ENCODE measurements around the gene CDRT15. TPM values are rescaled to one million over a fixed set of nuclear protein-coding genes. Genes with fewer than 3 reads are reported as not detected.
"Not testable (repeated sequence)": the region's sequence is repeated elsewhere in the genome, so short reads cannot be mapped to it uniquely, and the experiment has no call there.

The CDRT15 gene
- total RNA-seq (2021), result not detected in 3 replicates
- Bru-seq, nascent RNA, result not detected
- long read RNA-seq, experiment 1, result 0 reads
- long read RNA-seq, experiment 2, result 0 reads
- long read RNA-seq, experiment 3, result 0 reads

- H3K4me1 Mint-ChIP-seq; H3K36me3 Mint-ChIP-seq; DNase-seq (ENCODE audit: low spot score); H3K4me3 Mint-ChIP-seq; CTCF ChIA-PET; H3K27ac Mint-ChIP-seq; POLR2A ChIA-PET; H3K27me3 Mint-ChIP-seq (ENCODE audit: low read depth); H3K9me3 Mint-ChIP-seq; ATAC-seq: not testable (repeated sequence)
These were observed at the start of gene CDRT15 for GRCh38 chr17:14236762-14237161. CDRT15 (minus strand) TSS chr17:14236862; CDS start chr17:14236833, 29 bp downstream.

GRCh38 chr17:14282726-14283125 lies 46.1 kb upstream of the CDRT15 start:
- no peak for TF ChIP-seq EMX1 (CRISPR knock-in tag; IDR thresholded peaks at IDR 0.05)

GRCh38 chr17:14281530-14281929 lies 44.9 kb upstream of the CDRT15 start:
- ATAC-seq (no peak), DNase-seq (ENCODE audit: low spot score) (no peak)
- TF ChIP-seq, protein P1, sequence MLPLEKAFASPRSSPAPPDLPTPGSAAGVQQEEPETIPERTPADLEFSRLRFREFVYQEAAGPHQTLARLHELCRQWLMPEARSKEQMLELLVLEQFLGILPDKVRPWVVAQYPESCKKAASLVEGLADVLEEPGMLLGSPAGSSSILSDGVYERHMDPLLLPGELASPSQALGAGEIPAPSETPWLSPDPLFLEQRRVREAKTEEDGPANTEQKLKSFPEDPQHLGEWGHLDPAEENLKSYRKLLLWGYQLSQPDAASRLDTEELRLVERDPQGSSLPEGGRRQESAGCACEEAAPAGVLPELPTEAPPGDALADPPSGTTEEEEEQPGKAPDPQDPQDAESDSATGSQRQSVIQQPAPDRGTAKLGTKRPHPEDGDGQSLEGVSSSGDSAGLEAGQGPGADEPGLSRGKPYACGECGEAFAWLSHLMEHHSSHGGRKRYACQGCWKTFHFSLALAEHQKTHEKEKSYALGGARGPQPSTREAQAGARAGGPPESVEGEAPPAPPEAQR (CRISPR knock-in tag; IDR thresholded peaks at IDR 0.05), result no peak
- no peak for TF ChIP-seq MYBL2 (CRISPR knock-in tag; IDR thresholded peaks at IDR 0.05)
- TF ChIP-seq TP53 (CRISPR knock-in tag; IDR thresholded peaks at IDR 0.05), result no peak
- TF ChIP-seq, protein P2, sequence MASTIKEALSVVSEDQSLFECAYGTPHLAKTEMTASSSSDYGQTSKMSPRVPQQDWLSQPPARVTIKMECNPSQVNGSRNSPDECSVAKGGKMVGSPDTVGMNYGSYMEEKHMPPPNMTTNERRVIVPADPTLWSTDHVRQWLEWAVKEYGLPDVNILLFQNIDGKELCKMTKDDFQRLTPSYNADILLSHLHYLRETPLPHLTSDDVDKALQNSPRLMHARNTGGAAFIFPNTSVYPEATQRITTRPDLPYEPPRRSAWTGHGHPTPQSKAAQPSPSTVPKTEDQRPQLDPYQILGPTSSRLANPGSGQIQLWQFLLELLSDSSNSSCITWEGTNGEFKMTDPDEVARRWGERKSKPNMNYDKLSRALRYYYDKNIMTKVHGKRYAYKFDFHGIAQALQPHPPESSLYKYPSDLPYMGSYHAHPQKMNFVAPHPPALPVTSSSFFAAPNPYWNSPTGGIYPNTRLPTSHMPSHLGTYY (CRISPR knock-in tag; IDR thresholded peaks at IDR 0.05), result no peak
- TF ChIP-seq ZNF512 (CRISPR knock-in tag; IDR thresholded peaks at IDR 0.05; ENCODE audit: borderline replicate concordance), result no peak
- no peak for TF ChIP-seq GRHL2 (CRISPR knock-in tag; IDR thresholded peaks at IDR 0.05; ENCODE audit: insufficient replicate concordance, severe bottlenecking)
- CTCF ChIA-PET, result no interaction called here
- H3K27me3 Mint-ChIP-seq (ENCODE audit: low read depth), result no peaks in the 10 kb centered on the region
- H3K4me3 Mint-ChIP-seq, result no peak overlapping the region
- POLR2A ChIA-PET, result no interaction called here
- no peaks in the 10 kb centered on the region for H3K36me3 Mint-ChIP-seq
- no peak overlapping the region for H3K27ac Mint-ChIP-seq
- 0 out of 2 replicates have a peak, but pooled peaks cover 2% of the 10 kb centered on the region for H3K4me1 Mint-ChIP-seq
- no peaks in the 10 kb centered on the region for H3K9me3 Mint-ChIP-seq

More at GRCh38 chr17:14282726-14283125, 46.1 kb upstream of the CDRT15 start:
- Mint-ChIP-seq H3K27me3 (ENCODE audit: low read depth) (no peaks in the 10 kb centered on the region), H3K27ac (no peak overlapping the region), H3K36me3 (no peaks in the 10 kb centered on the region), H3K9me3 (no peaks in the 10 kb centered on the region), H3K4me3 (no peak overlapping the region), H3K4me1 (0 out of 2 replicates have a peak, but pooled peaks cover 2% of the 10 kb centered on the region)
- ChIA-PET CTCF (no interaction called here), POLR2A (no interaction called here)
- no peak for DNase-seq (ENCODE audit: low spot score)
- ATAC-seq, result no peak

GRCh38 chr17:14276535-14277250 lies 40.0 kb upstream of the CDRT15 start:
- Mint-ChIP-seq H3K36me3 (no peaks in the 10 kb centered on the region), H3K9me3 (peaks cover 14% of the 10 kb centered on the region), H3K27ac (no peak overlapping the region), H3K4me1 (no peaks in the 10 kb centered on the region), H3K27me3 (ENCODE audit: low read depth) (no peaks in the 10 kb centered on the region), H3K4me3 (no peak overlapping the region)
- no peak for DNase-seq (ENCODE audit: low spot score)
- TF ChIP-seq FOXJ3 (CRISPR knock-in tag; IDR thresholded peaks at IDR 0.05; ENCODE audit: borderline replicate concordance), result no peak
- TF ChIP-seq ZNF263 (CRISPR knock-in tag; IDR thresholded peaks at IDR 0.05; ENCODE audit: low read depth), result no peak
- TF ChIP-seq NFYB (CRISPR knock-in tag; conservative IDR thresholded peaks at IDR 0.05; ENCODE audit: low read depth), result no peak
- no peak for TF ChIP-seq EMX1 (CRISPR knock-in tag; IDR thresholded peaks at IDR 0.05)
- TF ChIP-seq PRRX2 (CRISPR knock-in tag; IDR thresholded peaks at IDR 0.05), result no peak
- no peak for TF ChIP-seq SOX15 (CRISPR knock-in tag; IDR thresholded peaks at IDR 0.05)
- TF ChIP-seq, protein P3, sequence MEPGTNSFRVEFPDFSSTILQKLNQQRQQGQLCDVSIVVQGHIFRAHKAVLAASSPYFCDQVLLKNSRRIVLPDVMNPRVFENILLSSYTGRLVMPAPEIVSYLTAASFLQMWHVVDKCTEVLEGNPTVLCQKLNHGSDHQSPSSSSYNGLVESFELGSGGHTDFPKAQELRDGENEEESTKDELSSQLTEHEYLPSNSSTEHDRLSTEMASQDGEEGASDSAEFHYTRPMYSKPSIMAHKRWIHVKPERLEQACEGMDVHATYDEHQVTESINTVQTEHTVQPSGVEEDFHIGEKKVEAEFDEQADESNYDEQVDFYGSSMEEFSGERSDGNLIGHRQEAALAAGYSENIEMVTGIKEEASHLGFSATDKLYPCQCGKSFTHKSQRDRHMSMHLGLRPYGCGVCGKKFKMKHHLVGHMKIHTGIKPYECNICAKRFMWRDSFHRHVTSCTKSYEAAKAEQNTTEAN (CRISPR knock-in tag; IDR thresholded peaks at IDR 0.05), result no peak
- TF ChIP-seq SMAD3 (CRISPR knock-in tag; IDR thresholded peaks at IDR 0.05; ENCODE audit: borderline replicate concordance), result no peak
- no peak for TF ChIP-seq ELF4 (CRISPR knock-in tag; IDR thresholded peaks at IDR 0.05; ENCODE audit: low read depth)
- TF ChIP-seq, protein P4, sequence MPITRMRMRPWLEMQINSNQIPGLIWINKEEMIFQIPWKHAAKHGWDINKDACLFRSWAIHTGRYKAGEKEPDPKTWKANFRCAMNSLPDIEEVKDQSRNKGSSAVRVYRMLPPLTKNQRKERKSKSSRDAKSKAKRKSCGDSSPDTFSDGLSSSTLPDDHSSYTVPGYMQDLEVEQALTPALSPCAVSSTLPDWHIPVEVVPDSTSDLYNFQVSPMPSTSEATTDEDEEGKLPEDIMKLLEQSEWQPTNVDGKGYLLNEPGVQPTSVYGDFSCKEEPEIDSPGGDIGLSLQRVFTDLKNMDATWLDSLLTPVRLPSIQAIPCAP (CRISPR knock-in tag; IDR thresholded peaks at IDR 0.05), result no peak
- TF ChIP-seq NFE2L1 (CRISPR knock-in tag; IDR thresholded peaks at IDR 0.05), result no peak
- TF ChIP-seq STAT6 (CRISPR knock-in tag; conservative IDR thresholded peaks at IDR 0.05; ENCODE audit: low read depth), result no peak
- no peak for ATAC-seq
- CTCF ChIA-PET, result no interaction called here
- POLR2A ChIA-PET, result no interaction called here

All from WTC11 (cell line).